Measurements from ENCODE around the gene SP140L.

DNA sequence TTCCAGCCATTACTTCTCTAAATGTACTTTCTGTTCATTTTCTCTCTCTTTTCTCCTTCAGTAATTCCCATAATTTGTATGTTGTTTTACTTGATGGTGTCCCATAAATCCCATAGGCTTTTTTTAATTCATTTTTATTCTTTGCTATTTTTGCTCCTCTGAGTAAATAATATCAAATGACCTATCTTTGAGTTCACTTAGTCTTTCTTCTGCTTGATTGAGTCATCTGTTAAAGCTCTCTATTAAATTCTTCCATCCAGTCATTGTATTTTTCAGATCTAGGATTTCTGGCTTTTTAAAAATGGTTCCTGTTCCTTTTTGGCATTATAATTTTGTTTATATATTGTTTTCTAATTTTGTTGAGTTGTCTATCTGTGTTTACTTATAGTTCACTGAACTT is 102.5 kb downstream of the SP140L start:
- TF ChIP-seq, protein P1, sequence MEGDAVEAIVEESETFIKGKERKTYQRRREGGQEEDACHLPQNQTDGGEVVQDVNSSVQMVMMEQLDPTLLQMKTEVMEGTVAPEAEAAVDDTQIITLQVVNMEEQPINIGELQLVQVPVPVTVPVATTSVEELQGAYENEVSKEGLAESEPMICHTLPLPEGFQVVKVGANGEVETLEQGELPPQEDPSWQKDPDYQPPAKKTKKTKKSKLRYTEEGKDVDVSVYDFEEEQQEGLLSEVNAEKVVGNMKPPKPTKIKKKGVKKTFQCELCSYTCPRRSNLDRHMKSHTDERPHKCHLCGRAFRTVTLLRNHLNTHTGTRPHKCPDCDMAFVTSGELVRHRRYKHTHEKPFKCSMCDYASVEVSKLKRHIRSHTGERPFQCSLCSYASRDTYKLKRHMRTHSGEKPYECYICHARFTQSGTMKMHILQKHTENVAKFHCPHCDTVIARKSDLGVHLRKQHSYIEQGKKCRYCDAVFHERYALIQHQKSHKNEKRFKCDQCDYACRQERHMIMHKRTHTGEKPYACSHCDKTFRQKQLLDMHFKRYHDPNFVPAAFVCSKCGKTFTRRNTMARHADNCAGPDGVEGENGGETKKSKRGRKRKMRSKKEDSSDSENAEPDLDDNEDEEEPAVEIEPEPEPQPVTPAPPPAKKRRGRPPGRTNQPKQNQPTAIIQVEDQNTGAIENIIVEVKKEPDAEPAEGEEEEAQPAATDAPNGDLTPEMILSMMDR (IDR thresholded peaks at IDR 0.05): no peak
- no peak for TF ChIP-seq POLR2A (IDR thresholded peaks at IDR 0.05)
